ENCODE measurements around the gene IFNGR1.
"Not testable (repeated sequence)": the region's sequence is repeated elsewhere in the genome, so short reads cannot be mapped to it uniquely, and the experiment has no call there.

The IFNGR1 gene

GRCh38 chr6:137218917-137219663 is at the start of gene IFNGR1:
TSS of gene IFNGR1 (minus strand) at chr6:137219385. CDS start at chr6:137219327, 58 bp downstream.
- DNase-seq: peak; percentile 99

DNA sequence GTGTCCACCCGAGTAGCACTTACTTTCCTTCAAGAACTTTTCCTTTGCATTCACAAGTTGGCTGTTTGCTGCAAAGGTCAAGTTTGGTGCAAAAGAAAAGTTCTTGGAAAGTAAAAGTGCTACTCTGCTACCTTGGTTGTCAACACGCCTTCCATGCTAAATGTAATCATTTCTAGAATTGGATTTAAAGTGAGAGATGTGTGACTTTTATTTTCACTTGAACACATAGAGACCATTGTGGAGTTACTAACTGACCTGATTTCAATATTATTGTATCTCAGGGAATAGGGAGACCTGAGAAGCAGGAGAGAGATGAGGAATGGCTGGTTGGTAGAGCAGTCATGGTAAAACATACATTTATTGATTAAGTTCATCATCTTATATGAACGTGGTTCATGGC is 49.7 kb upstream of the IFNGR1 start:
- no peak for DNase-seq

GRCh38 chr6:137266309-137266586 is 47.1 kb upstream of the IFNGR1 start:
- DNase-seq: no peak

DNA sequence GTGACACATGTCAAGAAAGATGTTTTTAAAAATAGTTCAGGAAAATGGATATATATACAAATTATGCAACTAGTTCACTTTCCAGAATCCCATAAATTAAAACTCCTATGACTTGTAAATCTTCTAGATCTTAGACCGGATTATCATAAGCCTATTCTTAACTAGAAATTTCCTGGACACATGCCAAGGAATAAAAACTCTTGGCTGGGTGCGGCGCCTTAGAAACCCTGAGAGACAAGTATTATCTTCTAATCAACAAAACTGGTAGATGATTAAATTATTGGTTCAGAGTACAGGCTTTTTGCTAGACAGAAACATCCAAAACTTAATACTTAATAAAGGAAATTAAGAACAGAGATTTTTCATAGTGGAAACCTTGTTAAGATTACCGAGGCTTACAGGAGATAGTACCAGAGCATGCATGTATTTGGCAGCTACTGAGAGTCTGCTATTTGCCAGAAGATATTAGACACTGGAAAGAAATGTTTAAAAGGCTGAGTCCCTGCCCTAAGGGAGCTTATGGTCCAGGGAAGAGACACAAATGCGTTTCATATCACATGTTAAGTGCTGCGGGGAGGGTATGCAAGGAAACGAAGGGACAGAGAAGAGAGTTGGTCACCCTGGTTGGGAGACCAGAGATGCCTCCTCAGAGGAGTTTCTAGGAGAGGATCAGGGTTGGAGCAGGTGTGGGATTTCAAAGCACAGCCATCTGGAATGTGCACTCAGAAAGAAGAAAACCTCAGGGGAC is 46.5 kb upstream of the IFNGR1 start:
- DNase-seq: no peak

DNA sequence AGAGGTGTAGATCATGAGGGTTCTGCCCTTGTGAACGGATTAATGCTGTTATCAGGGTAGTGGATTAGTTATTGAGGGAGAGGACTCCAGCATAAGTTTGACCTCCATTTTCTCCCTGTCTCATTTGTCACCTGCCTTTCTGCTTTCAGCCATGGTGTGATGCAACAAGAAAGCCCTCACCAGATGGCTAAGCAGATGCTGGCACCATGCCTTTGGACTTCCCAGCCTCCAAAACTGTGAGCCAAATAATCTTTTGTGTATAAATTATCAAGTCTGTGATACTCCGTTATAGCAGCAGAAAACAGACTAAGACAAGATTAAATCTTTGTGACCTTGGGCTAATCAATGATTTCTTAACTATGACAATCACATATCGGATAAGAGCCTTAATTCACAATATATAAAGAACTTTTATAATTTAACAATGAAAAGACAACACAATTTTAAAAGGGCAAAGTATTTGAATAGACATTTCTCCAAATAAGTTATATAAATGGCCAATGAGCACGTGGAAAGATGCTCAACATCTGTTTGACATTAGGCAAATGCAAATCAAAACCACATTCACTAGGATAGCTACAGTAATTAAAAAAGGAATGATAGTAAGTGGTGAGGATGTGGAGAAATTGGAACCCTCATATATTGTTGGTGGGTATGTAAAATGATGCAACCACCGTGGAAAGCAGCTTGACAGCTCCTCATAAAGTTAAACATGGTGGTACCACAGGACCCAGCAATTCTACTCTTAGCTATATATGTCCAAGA is 45.3 kb upstream of the IFNGR1 start:
- DNase-seq: no peak

DNA sequence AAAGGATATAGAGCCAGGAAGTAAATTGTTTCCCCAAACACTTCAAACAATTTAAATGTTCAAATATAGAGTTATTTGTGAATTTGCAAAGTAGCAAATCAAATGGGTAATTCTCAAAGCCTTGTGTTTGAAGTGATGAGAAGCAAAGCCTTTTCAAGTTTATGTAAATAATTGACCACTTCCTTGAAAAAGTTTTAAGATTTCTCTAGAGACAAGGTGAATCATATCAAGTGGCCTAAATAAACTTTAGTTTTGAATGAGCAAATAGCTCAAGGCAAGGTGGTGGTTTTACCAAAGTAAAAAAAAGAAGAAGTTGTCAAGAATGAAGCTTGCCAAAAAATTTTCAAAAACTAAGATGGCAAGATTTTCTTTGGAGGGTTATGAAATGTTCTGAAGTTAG is 42.6 kb upstream of the IFNGR1 start:
- DNase-seq: peak; percentile 33

DNA sequence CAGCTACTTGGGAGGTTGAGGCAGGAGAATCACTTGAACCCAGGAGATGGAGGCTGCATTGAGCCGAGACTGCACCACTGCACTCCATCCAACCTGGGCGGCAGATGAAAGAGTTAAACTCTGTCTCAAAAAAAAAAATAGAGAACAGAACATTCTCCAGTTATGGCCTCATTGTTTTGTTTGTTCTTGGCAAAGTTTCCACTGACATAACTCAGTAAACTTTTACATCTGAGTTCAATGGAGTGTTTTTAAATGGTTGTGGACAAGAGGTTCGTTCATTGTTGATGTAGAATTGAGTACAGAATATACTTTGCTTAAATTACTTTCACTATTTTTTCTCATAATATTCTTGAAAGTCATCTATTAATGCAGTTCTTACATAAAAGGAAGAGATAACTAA is 42.2 kb upstream of the IFNGR1 start:
- no peak for DNase-seq

- DNase-seq: no peak
These were observed 41.0 kb upstream of the IFNGR1 start for GRCh38 chr6:137260217-137260616.

DNA sequence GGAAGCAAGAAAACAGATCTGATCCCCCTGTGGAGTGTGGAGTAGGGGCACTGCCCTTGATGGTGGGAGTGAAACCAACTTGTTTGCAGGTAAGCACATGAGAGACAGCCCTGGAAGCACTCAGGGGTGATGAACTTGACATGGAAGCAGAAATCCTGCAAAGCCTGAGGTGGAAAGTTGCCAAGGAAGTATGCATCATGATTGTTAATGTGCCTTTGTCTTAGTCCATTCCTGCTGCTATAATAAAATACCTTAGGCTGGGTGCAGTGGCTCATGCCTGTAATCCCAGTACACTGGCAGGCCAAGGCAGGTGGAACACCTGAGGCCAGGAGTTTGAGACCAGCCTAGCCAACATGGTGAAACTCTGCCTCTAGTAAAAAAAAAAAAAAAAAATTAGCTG is 40.2 kb upstream of the IFNGR1 start:
- no peak for DNase-seq

DNA sequence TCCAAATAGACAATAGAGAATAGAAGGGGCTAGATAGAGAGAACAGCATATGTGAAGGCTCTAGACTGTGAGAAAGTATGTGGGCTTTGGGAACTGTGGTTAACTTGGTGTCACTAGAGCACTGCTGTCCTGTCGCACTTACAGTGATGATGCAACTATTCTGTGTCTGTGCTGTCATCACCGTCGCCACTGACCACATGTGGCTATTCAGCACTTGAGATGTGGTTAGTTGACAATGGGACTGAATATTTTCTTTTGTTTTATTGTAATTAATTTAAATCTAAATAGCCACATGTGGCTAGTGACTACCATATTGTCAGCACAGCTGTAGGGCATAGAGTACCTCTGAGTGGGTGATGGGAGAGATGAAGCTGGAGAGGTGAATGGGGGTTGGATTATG is 39.0 kb upstream of the IFNGR1 start:
- peak; percentile 77 for DNase-seq

DNA sequence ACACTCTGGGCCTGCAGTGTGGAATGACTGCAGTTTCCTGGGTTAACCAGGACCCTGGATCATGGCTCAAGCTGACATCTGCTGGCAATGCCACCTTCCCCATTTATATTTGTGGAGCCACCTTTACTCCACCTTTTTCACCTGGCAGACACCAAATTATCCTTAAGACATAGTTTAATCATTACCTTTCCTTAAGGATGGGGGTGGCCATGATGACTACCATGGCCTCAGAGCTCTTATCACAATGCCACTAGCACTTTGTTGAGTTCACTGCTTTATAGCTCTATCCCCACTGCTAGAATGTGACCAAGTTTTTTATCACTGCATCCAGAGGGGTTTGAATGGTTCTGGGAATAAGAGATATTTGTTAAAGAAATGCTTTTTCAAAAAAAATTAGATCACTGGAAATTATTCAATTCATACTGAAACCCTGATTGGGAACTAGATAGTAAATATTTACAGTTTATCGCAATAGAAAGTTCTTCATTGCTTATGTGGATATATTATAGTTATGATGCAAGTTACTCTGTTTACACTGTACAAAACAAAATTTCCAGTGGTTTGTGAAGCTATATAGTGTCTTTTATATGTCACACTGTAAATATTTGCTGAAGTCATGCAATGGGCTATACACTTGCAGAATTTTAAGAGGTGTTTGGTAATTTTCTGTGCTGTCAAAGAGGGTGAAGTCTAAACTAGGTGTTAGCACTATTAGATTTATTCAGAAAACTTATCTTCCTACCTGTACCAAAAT is 37.3 kb upstream of the IFNGR1 start:
- DNase-seq: peak; percentile 65

DNA sequence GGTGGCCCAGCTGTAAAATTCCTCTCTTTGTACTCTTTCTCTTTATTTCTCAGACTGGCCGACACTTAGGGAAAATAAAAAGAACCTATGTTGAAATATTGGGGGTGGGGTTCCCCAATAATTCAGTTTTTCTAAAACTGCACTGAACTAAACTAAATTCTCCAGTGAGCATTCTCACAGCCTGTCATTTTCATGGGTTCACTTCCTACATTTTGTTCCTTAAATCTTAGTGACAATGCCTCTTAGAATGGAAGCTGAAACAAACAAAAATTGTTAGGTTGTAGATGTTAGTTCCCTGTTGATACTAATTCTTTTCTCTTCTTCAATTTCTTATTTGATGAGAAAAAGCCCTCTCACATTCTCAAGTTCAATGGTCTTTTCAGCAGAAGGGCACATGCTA is 35.8 kb upstream of the IFNGR1 start:
- DNase-seq: peak; percentile 51

DNA sequence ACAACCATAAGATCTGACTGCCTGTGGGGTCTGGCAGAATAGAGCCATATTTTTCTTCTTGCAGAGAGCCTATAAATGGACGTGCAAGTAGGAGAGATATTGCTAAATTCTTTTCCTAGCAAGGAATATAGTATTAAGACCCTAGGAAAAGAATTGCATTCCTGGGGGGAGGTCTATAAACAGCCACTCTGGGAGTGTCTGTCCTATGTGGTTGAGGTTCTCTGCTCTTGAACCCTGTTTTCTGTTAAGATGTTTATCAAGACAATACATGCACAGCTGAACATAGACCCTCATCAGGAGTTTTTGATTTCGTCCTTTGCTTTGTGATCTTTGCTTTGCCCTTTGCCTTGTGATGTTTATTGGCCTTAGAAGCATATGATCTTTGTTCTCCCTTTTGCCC is 35.2 kb upstream of the IFNGR1 start:
- DNase-seq: not testable (repeated sequence)

DNA sequence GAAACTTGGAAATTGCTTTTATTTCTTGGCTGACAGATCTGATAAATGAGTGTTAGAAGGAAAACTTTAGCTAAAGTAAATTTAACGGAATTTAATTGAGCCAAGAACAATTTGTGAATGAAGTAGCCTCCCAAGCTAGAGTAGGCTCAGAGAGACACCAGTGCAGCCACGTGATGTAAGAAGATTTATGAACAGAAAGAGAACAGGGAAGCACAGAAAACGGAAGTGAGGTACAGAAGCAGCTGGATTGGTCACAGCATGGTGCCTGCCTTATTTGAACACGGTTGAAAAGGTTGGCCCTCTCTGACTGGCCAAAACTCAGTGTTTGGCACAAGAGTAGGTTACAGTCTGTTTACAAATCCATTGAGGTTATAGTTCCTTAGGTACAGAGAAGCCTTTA is 29.5 kb upstream of the IFNGR1 start:
- DNase-seq: peak; percentile 76

DNA sequence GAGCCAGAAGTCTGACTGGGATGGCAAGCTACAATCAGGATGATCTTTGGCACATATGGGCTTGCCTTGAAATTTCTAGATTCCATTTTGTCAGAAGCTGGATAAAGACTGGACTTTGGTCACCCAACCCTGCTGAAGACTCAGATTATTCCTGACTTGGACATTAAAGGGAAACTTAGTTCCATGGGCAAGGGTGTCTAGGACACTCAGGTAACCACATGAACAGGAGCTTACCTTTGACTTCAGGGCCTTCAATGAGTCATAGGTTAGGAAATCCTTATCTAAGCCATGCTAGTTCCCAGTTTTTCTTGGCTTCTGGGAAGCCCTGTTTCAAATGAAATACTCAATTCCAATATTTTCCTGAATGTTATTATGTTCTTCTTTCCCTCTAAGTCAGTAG is 28.5 kb upstream of the IFNGR1 start:
- DNase-seq: no peak

DNA sequence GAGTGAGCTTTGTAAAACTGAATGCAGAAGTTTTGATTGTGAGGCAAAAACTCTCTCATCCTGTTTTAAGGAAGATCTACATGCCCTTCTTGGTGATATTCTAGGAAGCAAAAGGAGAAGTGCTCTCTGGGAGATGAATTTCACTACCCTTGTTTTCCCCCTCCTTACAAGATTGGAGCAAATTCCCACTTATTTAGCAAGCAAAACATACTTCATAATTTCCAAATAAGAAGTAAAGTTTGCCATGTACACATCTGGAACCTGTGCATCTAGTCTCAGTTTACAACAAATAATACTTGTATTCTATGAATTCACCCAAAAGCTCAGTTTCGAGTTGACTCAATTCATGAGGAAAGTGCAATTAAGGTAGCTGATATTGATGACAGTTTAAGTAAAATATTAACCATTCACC is 27.6 kb upstream of the IFNGR1 start:
- DNase-seq: peak; percentile 65

DNA sequence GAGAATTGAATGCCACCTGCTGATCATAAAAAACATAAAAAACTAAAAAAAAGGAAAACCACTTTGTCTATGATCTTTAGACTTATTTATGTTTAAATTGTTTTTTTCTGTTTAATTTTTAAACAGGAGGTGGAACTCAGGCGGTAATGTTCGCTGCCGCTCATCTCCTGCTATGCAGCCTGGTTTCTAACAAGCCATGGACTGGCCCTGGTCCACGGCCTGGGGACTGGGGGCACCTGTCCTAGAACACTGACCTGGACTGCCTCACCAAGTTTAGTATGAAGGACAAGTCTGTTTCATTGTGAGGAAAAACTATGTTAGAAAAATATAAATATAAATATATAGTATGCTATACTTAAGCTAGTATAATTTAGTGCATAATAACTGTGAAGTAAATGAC is 27.0 kb upstream of the IFNGR1 start:
- no peak for DNase-seq

GRCh38 chr6:137241481-137242038 is 22.4 kb upstream of the IFNGR1 start:
- DNase-seq: no peak

- peak; percentile 97 for DNase-seq
These were observed 21.0 kb upstream of the IFNGR1 start for GRCh38 chr6:137240168-137240567.

DNA sequence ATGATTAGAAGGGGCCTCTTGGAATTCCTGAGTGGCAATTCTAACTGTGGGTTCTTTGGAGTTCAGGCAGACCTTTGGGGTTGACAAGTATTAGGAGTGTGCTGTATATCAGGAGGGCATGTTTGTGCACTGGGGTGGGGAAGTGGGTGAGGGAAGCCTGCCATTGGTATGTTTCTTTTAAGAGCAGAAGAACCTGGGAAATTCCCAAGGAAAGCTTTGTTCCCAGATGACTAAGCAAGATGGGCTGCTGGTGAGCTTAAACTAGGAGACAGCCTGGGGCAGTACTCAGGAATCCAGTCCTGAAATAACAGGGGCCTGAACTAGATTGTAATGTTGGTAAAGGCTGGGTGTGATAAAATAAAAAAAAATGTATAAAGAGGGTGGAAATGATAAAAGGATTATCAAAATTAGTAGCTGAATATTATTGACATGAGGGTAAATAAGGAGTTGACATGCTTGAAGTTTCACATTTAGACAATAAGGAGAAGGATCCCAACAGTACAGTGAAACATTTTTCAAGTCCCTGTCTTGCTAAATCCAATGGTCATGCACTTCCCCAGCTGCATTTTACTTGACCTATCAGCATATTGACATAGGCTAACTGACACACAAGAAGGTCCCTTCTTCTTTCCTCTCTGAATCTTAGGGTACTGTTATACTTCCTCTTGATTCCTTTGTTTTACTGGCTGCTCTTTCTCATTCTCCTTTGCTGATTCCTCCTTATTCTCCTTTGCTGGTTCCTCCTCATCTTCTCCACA is 18.4 kb upstream of the IFNGR1 start:
- peak; percentile 84 for DNase-seq

- DNase-seq: no peak
These were observed 17.6 kb upstream of the IFNGR1 start for GRCh38 chr6:137236581-137237355.
